ENCODE results near the gene NPBWR2.

The NPBWR2 gene

GRCh38 chr20:64063389-64064144 lies 43.8 kb downstream of the NPBWR2 start:
- DNase-seq (ENCODE audit: insufficient read length, low spot score) (no peak), FAIRE-seq (no peak)

GRCh38 chr20:64062596-64063388 lies 44.6 kb downstream of the NPBWR2 start, which contains the start of gene TCEA2:
TCEA2 (plus strand) TSS chr20:64063198; CDS start chr20:64063313, 115 bp downstream.
- DNase-seq (ENCODE audit: insufficient read length, low spot score) (peak; percentile 98), FAIRE-seq (peak; percentile 70)

- DNase-seq (ENCODE audit: insufficient read length, low spot score), result no peak
- FAIRE-seq, result no peak
Measured at GRCh38 chr20:64062276-64062595, 45.1 kb downstream of the NPBWR2 start.

- no peak for DNase-seq (ENCODE audit: insufficient read length, low spot score)
- FAIRE-seq, result no peak
Measured at GRCh38 chr20:64058536-64058935, 48.8 kb downstream of the NPBWR2 start.

- DNase-seq (ENCODE audit: insufficient read length, low spot score) (peak; percentile 94), FAIRE-seq (peak; percentile 72)
Measured at GRCh38 chr20:64057628-64058498, 49.5 kb downstream of the NPBWR2 start.

GRCh38 chr20:64056889-64057627 lies 50.3 kb downstream of the NPBWR2 start:
- FAIRE-seq (no peak), DNase-seq (ENCODE audit: insufficient read length, low spot score) (no peak)

GRCh38 chr20:64056639-64056888 lies 50.8 kb downstream of the NPBWR2 start:
- FAIRE-seq (no peak), DNase-seq (ENCODE audit: insufficient read length, low spot score) (no peak)

- DNase-seq (ENCODE audit: insufficient read length, low spot score) (no peak), FAIRE-seq (no peak)
Measured at GRCh38 chr20:64055893-64056638, 51.3 kb downstream of the NPBWR2 start.

- DNase-seq (ENCODE audit: insufficient read length, low spot score) (no peak), FAIRE-seq (no peak)
Measured at GRCh38 chr20:64055396-64055892, 51.9 kb downstream of the NPBWR2 start.

- no peak for DNase-seq (ENCODE audit: insufficient read length, low spot score)
Measured at GRCh38 chr20:64053841-64054661, 53.3 kb downstream of the NPBWR2 start.

More at GRCh38 chr20:64053841-64054661, 53.3 kb downstream of the NPBWR2 start:
- no peak for FAIRE-seq
